ENCODE results near the gene IL37. TPM values are rescaled to one million over a fixed set of nuclear protein-coding genes. Genes with fewer than 3 reads are reported as not detected.
"Not testable (repeated sequence)": the region's sequence is repeated elsewhere in the genome, so short reads cannot be mapped to it uniquely, and the experiment has no call there.

Gene IL37
- total and polyA plus RNA-seq, 2 donors, result not detected

GRCh38 chr2:112921982-112922381 lies 11.0 kb downstream of the IL37 start:
- no peaks in the 10 kb centered on the region for H3K4me1 ChIP-seq (ENCODE audit: insufficient read depth)
- WGBS, result 97% methylated on average over 1 of the region's 1 CpG
- no peak for DNase-seq (ENCODE audit: extremely low spot score)
- no peak overlapping the region for H3K27ac ChIP-seq (ENCODE audit: low read depth)
- no peaks in the 10 kb centered on the region for H3K36me3 ChIP-seq (ENCODE audit: insufficient read depth)
- no peak overlapping the region for H3K4me3 ChIP-seq (ENCODE audit: low read depth, low read length)

- Histone ChIP-seq H3K27ac (ENCODE audit: low read depth) (no peak overlapping the region), H3K36me3 (ENCODE audit: insufficient read depth) (no peaks in the 10 kb centered on the region), H3K4me1 (ENCODE audit: insufficient read depth) (no peaks in the 10 kb centered on the region), H3K4me3 (ENCODE audit: low read depth, low read length) (no peak overlapping the region)
- 50% methylated on average over 3 of the region's 3 CpGs for WGBS
- DNase-seq (ENCODE audit: extremely low spot score), result no peak
Observed at GRCh38 chr2:112923237-112923966, 12.4 kb downstream of the IL37 start.

GRCh38 chr2:112923967-112924338 lies 13.0 kb downstream of the IL37 start:
- Histone ChIP-seq H3K27ac (ENCODE audit: low read depth) (no peak overlapping the region), H3K4me1 (ENCODE audit: insufficient read depth) (no peaks in the 10 kb centered on the region), H3K36me3 (ENCODE audit: insufficient read depth) (no peaks in the 10 kb centered on the region), H3K4me3 (ENCODE audit: low read depth, low read length) (no peak overlapping the region)
- 82% methylated on average over 5 of the region's 5 CpGs for WGBS
- no peak for DNase-seq (ENCODE audit: extremely low spot score)

- H3K27ac ChIP-seq (ENCODE audit: low read depth), result no peak overlapping the region
- DNase-seq (ENCODE audit: extremely low spot score), result no peak
- no peaks in the 10 kb centered on the region for H3K36me3 ChIP-seq (ENCODE audit: insufficient read depth)
- WGBS, result 39% methylated on average over 2 of the region's 2 CpGs
- no peak overlapping the region for H3K4me3 ChIP-seq (ENCODE audit: low read depth, low read length)
- no peaks in the 10 kb centered on the region for H3K4me1 ChIP-seq (ENCODE audit: insufficient read depth)
Observed at GRCh38 chr2:112924360-112924759, 13.4 kb downstream of the IL37 start.

- Histone ChIP-seq H3K27ac (ENCODE audit: low read depth) (no peak overlapping the region), H3K4me1 (ENCODE audit: insufficient read depth) (no peaks in the 10 kb centered on the region), H3K36me3 (ENCODE audit: insufficient read depth) (no peaks in the 10 kb centered on the region), H3K4me3 (ENCODE audit: low read depth, low read length) (no peak overlapping the region)
- DNase-seq (ENCODE audit: extremely low spot score), result no peak
- 75% methylated on average over 3 of the region's 3 CpGs for WGBS
Observed at GRCh38 chr2:112924821-112925220, 13.9 kb downstream of the IL37 start.

- DNase-seq (ENCODE audit: extremely low spot score), result no peak
- Histone ChIP-seq H3K4me3 (ENCODE audit: low read depth, low read length) (no peak overlapping the region), H3K36me3 (ENCODE audit: insufficient read depth) (no peaks in the 10 kb centered on the region), H3K27ac (ENCODE audit: low read depth) (no peak overlapping the region), H3K4me1 (ENCODE audit: insufficient read depth) (no peaks in the 10 kb centered on the region)
- 85% methylated on average over 3 of the region's 3 CpGs for WGBS
Observed at GRCh38 chr2:112926707-112927106, 15.7 kb downstream of the IL37 start.

GRCh38 chr2:112927745-112928144 lies 16.8 kb downstream of the IL37 start:
- Histone ChIP-seq H3K4me1 (ENCODE audit: insufficient read depth) (no peaks in the 10 kb centered on the region), H3K36me3 (ENCODE audit: insufficient read depth) (no peaks in the 10 kb centered on the region), H3K27ac (ENCODE audit: low read depth) (no peak overlapping the region), H3K4me3 (ENCODE audit: low read depth, low read length) (no peak overlapping the region)
- WGBS, result 69% methylated on average over 3 of the region's 3 CpGs
- no peak for DNase-seq (ENCODE audit: extremely low spot score)

GRCh38 chr2:112933261-112933660 lies 22.3 kb downstream of the IL37 start:
- Histone ChIP-seq H3K4me3 (ENCODE audit: low read depth, low read length) (no peak overlapping the region), H3K4me1 (ENCODE audit: insufficient read depth) (no peaks in the 10 kb centered on the region), H3K27ac (ENCODE audit: low read depth) (no peak overlapping the region), H3K36me3 (ENCODE audit: insufficient read depth) (no peaks in the 10 kb centered on the region)
- WGBS, result 92% methylated on average over 12 of the region's 12 CpGs
- DNase-seq (ENCODE audit: extremely low spot score), result no peak

- not testable (repeated sequence) for H3K36me3 ChIP-seq (ENCODE audit: insufficient read depth); H3K4me3 ChIP-seq (ENCODE audit: low read depth, low read length); H3K27ac ChIP-seq (ENCODE audit: low read depth); H3K4me1 ChIP-seq (ENCODE audit: insufficient read depth); DNase-seq (ENCODE audit: extremely low spot score)
- WGBS, result 26% methylated on average over 2 of the region's 2 CpGs
Observed at GRCh38 chr2:112934117-112934516, 23.2 kb downstream of the IL37 start.

GRCh38 chr2:112936927-112937232 lies 25.9 kb downstream of the IL37 start:
- Histone ChIP-seq H3K4me3 (ENCODE audit: low read depth, low read length) (no peak overlapping the region), H3K27ac (ENCODE audit: low read depth) (no peak overlapping the region), H3K4me1 (ENCODE audit: insufficient read depth) (no peaks in the 10 kb centered on the region), H3K36me3 (ENCODE audit: insufficient read depth) (no peaks in the 10 kb centered on the region)
- no peak for DNase-seq (ENCODE audit: extremely low spot score)
- 71% methylated on average over 2 of the region's 2 CpGs for WGBS

GRCh38 chr2:112938904-112939303 lies 27.9 kb downstream of the IL37 start:
- Histone ChIP-seq H3K4me3 (ENCODE audit: low read depth, low read length) (no peak overlapping the region), H3K4me1 (ENCODE audit: insufficient read depth) (no peaks in the 10 kb centered on the region), H3K36me3 (ENCODE audit: insufficient read depth) (no peaks in the 10 kb centered on the region), H3K27ac (ENCODE audit: low read depth) (no peak overlapping the region)
- WGBS, result 76% methylated on average over 5 of the region's 5 CpGs
- DNase-seq (ENCODE audit: extremely low spot score), result no peak

GRCh38 chr2:112939425-112939824 lies 28.5 kb downstream of the IL37 start:
- Histone ChIP-seq H3K27ac (ENCODE audit: low read depth) (no peak overlapping the region), H3K36me3 (ENCODE audit: insufficient read depth) (no peaks in the 10 kb centered on the region), H3K4me3 (ENCODE audit: low read depth, low read length) (no peak overlapping the region), H3K4me1 (ENCODE audit: insufficient read depth) (no peaks in the 10 kb centered on the region)
- WGBS, result 82% methylated on average over 5 of the region's 5 CpGs
- no peak for DNase-seq (ENCODE audit: extremely low spot score)

- Histone ChIP-seq H3K36me3 (ENCODE audit: insufficient read depth) (no peaks in the 10 kb centered on the region), H3K4me3 (ENCODE audit: low read depth, low read length) (no peak overlapping the region), H3K27ac (ENCODE audit: low read depth) (no peak overlapping the region), H3K4me1 (ENCODE audit: insufficient read depth) (no peaks in the 10 kb centered on the region)
- no peak for DNase-seq (ENCODE audit: extremely low spot score)
- WGBS, result 54% methylated on average over 3 of the region's 3 CpGs
Observed at GRCh38 chr2:112940859-112941625, 30.1 kb downstream of the IL37 start.
